Measurements from ENCODE around the gene PAN2.

The PAN2 gene

GRCh38 chr12:56307221-56307965 is 26.4 kb downstream of the PAN2 start:
- Mint-ChIP-seq H3K27me3 (ENCODE audit: low read depth, poor library complexity) (no peaks in the 10 kb centered on the region), H3K36me3 (ENCODE audit: low read depth) (peaks cover 44% of the 10 kb centered on the region), H3K4me3 (no peak overlapping the region), H3K4me1 (peaks cover 5% of the 10 kb centered on the region), H3K27ac (no peak overlapping the region), H3K9me3 (no peaks in the 10 kb centered on the region)
- no peak for DNase-seq
- TF ChIP-seq, protein P1, sequence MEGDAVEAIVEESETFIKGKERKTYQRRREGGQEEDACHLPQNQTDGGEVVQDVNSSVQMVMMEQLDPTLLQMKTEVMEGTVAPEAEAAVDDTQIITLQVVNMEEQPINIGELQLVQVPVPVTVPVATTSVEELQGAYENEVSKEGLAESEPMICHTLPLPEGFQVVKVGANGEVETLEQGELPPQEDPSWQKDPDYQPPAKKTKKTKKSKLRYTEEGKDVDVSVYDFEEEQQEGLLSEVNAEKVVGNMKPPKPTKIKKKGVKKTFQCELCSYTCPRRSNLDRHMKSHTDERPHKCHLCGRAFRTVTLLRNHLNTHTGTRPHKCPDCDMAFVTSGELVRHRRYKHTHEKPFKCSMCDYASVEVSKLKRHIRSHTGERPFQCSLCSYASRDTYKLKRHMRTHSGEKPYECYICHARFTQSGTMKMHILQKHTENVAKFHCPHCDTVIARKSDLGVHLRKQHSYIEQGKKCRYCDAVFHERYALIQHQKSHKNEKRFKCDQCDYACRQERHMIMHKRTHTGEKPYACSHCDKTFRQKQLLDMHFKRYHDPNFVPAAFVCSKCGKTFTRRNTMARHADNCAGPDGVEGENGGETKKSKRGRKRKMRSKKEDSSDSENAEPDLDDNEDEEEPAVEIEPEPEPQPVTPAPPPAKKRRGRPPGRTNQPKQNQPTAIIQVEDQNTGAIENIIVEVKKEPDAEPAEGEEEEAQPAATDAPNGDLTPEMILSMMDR (IDR thresholded peaks at IDR 0.05) = no peak

- no peaks in the 10 kb centered on the region for H3K9me3 Mint-ChIP-seq
- H3K27me3 Mint-ChIP-seq (ENCODE audit: low read depth, poor library complexity) = no peaks in the 10 kb centered on the region
- H3K36me3 Mint-ChIP-seq (ENCODE audit: low read depth) = peaks cover 29% of the 10 kb centered on the region
- no peak overlapping the region for H3K4me3 Mint-ChIP-seq
- peak overlapping the region; percentile 36 for H3K27ac Mint-ChIP-seq
- TF ChIP-seq, protein P1 (IDR thresholded peaks at IDR 0.05) = no peak
- DNase-seq = no peak
- H3K4me1 Mint-ChIP-seq = peaks cover 26% of the 10 kb centered on the region
Observed at GRCh38 chr12:56304872-56305590, 28.8 kb downstream of the PAN2 start.

- Mint-ChIP-seq H3K4me3 (no peak overlapping the region), H3K27ac (no peak overlapping the region), H3K27me3 (ENCODE audit: low read depth, poor library complexity) (no peaks in the 10 kb centered on the region), H3K36me3 (ENCODE audit: low read depth) (peaks cover 23% of the 10 kb centered on the region), H3K4me1 (peaks cover 31% of the 10 kb centered on the region), H3K9me3 (no peaks in the 10 kb centered on the region)
- no peak for DNase-seq
- TF ChIP-seq, protein P1 (IDR thresholded peaks at IDR 0.05) = no peak
Observed at GRCh38 chr12:56304276-56304675, 29.5 kb downstream of the PAN2 start.

DNA sequence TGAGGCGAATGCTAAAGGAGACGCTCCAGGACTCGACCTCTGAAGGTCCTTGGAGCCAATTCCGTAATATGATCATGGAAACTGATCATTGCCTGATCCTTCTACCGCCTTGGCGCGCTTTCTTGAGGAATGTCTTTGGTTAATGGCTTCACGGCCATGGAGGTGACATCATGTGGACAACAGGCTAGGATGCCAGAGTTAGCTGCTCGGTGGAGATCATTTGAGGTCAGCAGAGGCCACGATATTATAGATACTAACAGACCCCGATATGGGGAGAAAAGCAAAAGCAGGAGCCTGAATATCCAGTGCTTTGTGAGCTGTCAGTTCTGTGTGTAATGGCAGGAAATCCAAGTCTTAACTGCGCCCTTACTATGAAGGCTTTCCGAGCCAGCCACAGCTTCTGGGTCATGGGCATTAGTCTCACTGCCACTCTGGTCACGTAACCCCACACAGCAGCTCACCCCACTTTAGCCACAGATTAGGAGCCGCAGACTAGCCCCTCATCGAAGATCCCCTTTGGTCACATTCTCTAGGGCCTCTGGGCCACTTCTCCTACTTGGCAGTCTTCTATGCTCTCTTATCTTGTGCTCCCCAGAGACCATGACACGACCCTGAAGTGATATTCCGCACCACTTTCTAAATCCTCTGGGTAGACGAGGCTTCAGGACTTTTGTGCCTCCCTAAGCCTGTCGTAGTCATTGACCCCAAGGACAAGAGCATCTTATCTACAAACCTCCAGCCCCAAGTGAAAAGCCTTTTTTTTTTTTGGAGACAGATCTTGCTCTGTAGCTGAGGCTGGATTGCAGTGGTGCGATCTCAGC is 32.9 kb downstream of the PAN2 start:
- no peaks in the 10 kb centered on the region for H3K9me3 Mint-ChIP-seq
- TF ChIP-seq, protein P1 (IDR thresholded peaks at IDR 0.05) = no peak
- H3K4me3 Mint-ChIP-seq = peak overlapping the region; percentile 96
- H3K36me3 Mint-ChIP-seq (ENCODE audit: low read depth) = peaks cover 27% of the 10 kb centered on the region
- H3K27me3 Mint-ChIP-seq (ENCODE audit: low read depth, poor library complexity) = no peaks in the 10 kb centered on the region
- peak overlapping the region; percentile 98 for H3K27ac Mint-ChIP-seq
- no peak for DNase-seq
- peaks cover 64% of the 10 kb centered on the region for H3K4me1 Mint-ChIP-seq

DNA sequence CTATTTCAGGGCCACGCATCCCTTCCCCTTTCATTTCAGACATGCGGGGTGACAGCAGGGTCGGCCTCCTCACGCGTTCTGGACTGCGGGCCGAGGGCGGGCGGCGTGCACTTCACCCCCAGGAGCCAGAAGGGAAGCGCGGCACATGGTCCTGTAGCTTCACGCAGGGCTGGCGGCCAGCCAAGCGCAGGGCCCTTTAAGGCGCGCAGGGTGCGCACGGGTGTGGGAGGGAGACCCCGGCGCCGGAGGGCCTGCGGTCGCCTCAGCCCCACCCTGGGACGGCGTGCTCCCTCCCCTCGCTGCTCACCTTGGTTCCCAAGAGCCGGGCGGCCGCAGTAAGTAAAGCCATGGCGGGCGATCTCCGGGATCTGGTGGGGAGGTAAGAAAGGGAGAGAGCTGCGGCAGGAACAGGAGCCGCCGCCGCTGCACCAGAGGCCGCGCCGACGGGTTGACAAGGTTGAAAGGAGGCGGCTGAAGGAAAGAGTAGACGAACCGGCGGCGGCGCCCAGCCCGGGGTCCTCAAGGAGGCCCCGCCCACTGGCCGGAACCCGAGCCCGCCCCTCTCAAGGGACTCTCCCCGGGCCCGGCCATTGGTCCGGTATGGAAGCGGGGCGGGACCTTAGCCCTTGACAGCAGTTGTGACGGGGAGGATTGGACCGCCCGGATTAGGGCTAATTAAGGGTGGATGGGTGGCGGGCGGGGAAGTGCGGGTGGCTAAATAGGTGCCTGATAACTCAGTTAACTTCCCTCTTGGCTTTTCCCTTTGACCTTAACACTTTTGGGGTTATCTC is 33.8 kb downstream of the PAN2 start, which contains the start of gene CS:
CS (minus strand) TSS at position 478 of the 791 bp plus-strand sequence; CDS start at position 349, 129 bp downstream.
- TF ChIP-seq, protein P1 (IDR thresholded peaks at IDR 0.05) = no peak
- DNase-seq = peak; percentile 98
- peaks cover 64% of the 10 kb centered on the region for H3K4me1 Mint-ChIP-seq
- H3K36me3 Mint-ChIP-seq (ENCODE audit: low read depth) = peaks cover 23% of the 10 kb centered on the region
- H3K27ac Mint-ChIP-seq = peak within 1 kb of the TSS; percentile 98
- no peaks in the 10 kb centered on the region for H3K27me3 Mint-ChIP-seq (ENCODE audit: low read depth, poor library complexity)
- peak within 1 kb of the TSS; percentile 96 for H3K4me3 Mint-ChIP-seq
- H3K9me3 Mint-ChIP-seq = no peaks in the 10 kb centered on the region

Measured in nephron progenitor cell (in vitro differentiated cells).